Stimulated activated CD8-positive, alpha-beta memory T cell treated with anti-CD3 and anti-CD28 coated beads, Interleukin-12 subunit alpha, Interleukin-12 subunit beta, amount 100 ng/mL, for 1 hour (primary cell): Measurements from ENCODE around the gene PPP6R1.
"Not testable (repeated sequence)": the region's sequence is repeated elsewhere in the genome, so short reads cannot be mapped to it uniquely, and the experiment has no call there.

Source experiments
- DNase-seq: peaks from one replicate; pipeline ENCODE4 v3.0.0-alpha.2; 2020; ENCODE audit warnings: low read depth

Gene PPP6R1

GRCh38 chr19:55224679-55225414 is 34.0 kb downstream of the PPP6R1 start:
- DNase-seq, result not testable (repeated sequence)

GRCh38 chr19:55224038-55224665 is 34.7 kb downstream of the PPP6R1 start:
- no peak for DNase-seq

- DNase-seq, result no peak
These were observed 35.4 kb downstream of the PPP6R1 start for GRCh38 chr19:55223291-55224037.

- no peak for DNase-seq
These were observed 38.3 kb downstream of the PPP6R1 start for GRCh38 chr19:55220525-55220924.

GRCh38 chr19:55216461-55217198 is 42.2 kb downstream of the PPP6R1 start:
- DNase-seq, result no peak

GRCh38 chr19:55213547-55213946 is 45.3 kb downstream of the PPP6R1 start:
- no peak for DNase-seq

- DNase-seq, result no peak
These were observed 46.4 kb downstream of the PPP6R1 start for GRCh38 chr19:55212447-55212846.

- no peak for DNase-seq
These were observed 48.9 kb downstream of the PPP6R1 start for GRCh38 chr19:55209693-55210472.

- DNase-seq, result no peak
These were observed 49.7 kb downstream of the PPP6R1 start, which contains the start of gene PTPRH for GRCh38 chr19:55208880-55209692. Gene PTPRH, minus strand, starts transcription at chr19:55209501. Its CDS starts 68 bp downstream, at chr19:55209433.

GRCh38 chr19:55206664-55207500 is 51.9 kb downstream of the PPP6R1 start:
- DNase-seq, result peak; percentile 5

GRCh38 chr19:55202199-55202598 is 56.6 kb downstream of the PPP6R1 start:
- DNase-seq, result not testable (repeated sequence)

GRCh38 chr19:55199620-55200204 is 59.1 kb downstream of the PPP6R1 start:
- no peak for DNase-seq

GRCh38 chr19:55198651-55199050 is 60.2 kb downstream of the PPP6R1 start:
- no peak for DNase-seq

GRCh38 chr19:55197528-55197927 is 61.3 kb downstream of the PPP6R1 start:
- DNase-seq, result no peak

GRCh38 chr19:55196803-55197202 is 62.0 kb downstream of the PPP6R1 start:
- no peak for DNase-seq

GRCh38 chr19:55193481-55193880 is 65.3 kb downstream of the PPP6R1 start:
- DNase-seq, result no peak

- DNase-seq, result no peak
These were observed 69.4 kb downstream of the PPP6R1 start for GRCh38 chr19:55189403-55189835.

GRCh38 chr19:55188625-55189024 is 70.2 kb downstream of the PPP6R1 start:
- DNase-seq, result no peak

- no peak for DNase-seq
These were observed 72.7 kb downstream of the PPP6R1 start for GRCh38 chr19:55186080-55186479.
